PFSK-1 (cell line): ENCODE measurements around the gene A4GNT.

Experiments
- FOXP2 ChIP-seq: optimal IDR thresholded peaks from 2 replicates; pipeline ENCODE3; 2011; ENCODE audit warnings: borderline replicate concordance, control low read depth, inconsistent platforms; ENCODE audit not compliant: insufficient read depth; ENCODE audit errors: extremely low read length, extremely low read depth
- POLR2AphosphoS5 ChIP-seq: IDR thresholded peaks from 2 replicates; pipeline ENCODE4 v1.6.1; 2012; ENCODE audit warnings: low read depth, mild to moderate bottlenecking, control low read depth, low read length, moderate library complexity
- SIN3A ChIP-seq: IDR thresholded peaks from 2 replicates; pipeline ENCODE4 v1.6.1; 2012; ENCODE audit warnings: mild to moderate bottlenecking, low read length, moderate library complexity, borderline replicate concordance; ENCODE audit not compliant: insufficient read depth
- TAF1 ChIP-seq: IDR thresholded peaks from 2 replicates; pipeline ENCODE4 v1.6.1; 2012; ENCODE audit warnings: low read length, control low read depth, borderline replicate concordance; ENCODE audit not compliant: insufficient read depth
- TF ChIP-seq, protein P1 (sequence below), 2 experiments: IDR thresholded peaks; 2 replicates each; pipeline versions ENCODE4 v1.6.1 to v1.8.0; 2011 to 2012; ENCODE audit warnings: low read depth in 2 of 2, low read length in 2 of 2, control low read depth in 1 of 2, inconsistent platforms in 1 of 2, mild to moderate bottlenecking in 1 of 2, moderate library complexity in 1 of 2; ENCODE audit not compliant: insufficient read depth in 1 of 2

A4GNT gene

GRCh38 chr3:138135146-138135832, 3.1 kb upstream of the A4GNT start:
- TF ChIP-seq FOXP2 (no peak), SIN3A (no peak), POLR2AphosphoS5 (no peak)
- TF ChIP-seq, protein P1, sequence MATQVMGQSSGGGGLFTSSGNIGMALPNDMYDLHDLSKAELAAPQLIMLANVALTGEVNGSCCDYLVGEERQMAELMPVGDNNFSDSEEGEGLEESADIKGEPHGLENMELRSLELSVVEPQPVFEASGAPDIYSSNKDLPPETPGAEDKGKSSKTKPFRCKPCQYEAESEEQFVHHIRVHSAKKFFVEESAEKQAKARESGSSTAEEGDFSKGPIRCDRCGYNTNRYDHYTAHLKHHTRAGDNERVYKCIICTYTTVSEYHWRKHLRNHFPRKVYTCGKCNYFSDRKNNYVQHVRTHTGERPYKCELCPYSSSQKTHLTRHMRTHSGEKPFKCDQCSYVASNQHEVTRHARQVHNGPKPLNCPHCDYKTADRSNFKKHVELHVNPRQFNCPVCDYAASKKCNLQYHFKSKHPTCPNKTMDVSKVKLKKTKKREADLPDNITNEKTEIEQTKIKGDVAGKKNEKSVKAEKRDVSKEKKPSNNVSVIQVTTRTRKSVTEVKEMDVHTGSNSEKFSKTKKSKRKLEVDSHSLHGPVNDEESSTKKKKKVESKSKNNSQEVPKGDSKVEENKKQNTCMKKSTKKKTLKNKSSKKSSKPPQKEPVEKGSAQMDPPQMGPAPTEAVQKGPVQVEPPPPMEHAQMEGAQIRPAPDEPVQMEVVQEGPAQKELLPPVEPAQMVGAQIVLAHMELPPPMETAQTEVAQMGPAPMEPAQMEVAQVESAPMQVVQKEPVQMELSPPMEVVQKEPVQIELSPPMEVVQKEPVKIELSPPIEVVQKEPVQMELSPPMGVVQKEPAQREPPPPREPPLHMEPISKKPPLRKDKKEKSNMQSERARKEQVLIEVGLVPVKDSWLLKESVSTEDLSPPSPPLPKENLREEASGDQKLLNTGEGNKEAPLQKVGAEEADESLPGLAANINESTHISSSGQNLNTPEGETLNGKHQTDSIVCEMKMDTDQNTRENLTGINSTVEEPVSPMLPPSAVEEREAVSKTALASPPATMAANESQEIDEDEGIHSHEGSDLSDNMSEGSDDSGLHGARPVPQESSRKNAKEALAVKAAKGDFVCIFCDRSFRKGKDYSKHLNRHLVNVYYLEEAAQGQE (IDR thresholded peaks at IDR 0.05; ENCODE audit: insufficient read depth in 1 of 2, low read depth in 2 of 2, low read length in 2 of 2) = 0 out of 4 replicates have a peak, but pooled peaks of 1 of the 2 experiments have one; percentile 52

GRCh38 chr3:138127636-138128365, 4.4 kb downstream of the A4GNT start:
- TF ChIP-seq POLR2AphosphoS5 (no peak), TAF1 (no peak)

DNA sequence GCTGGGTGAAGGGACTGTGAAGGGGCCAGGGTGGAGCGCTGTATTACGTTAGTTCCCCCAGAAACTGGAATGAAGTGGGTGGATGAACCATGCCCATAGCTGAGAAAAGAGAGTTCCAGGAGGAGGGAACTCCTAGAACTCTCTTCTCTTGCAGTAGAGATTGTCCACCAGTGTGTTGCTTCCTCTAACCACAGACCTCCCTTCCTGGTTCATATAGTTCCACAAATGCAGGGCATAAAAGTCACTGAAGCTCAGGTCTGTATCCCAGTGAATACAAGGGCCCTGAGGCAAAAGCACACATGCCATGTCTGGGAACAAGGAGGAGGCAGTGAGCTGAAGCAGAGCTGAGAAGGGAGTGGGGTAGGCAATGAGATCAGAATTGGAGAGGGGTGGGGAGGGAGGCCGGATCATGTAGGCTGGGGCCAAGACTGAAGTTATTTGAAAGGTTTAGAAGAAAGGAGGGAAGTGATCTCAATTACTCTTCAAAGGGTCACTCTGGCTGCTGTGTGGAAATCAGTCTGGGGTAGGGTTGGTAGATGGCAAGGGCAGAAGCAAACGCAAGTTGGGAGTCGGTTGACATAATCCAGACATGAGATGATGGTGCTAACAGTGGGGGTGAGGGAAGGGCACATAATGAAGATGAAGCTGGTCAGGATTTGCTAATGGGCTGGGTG, 6.5 kb downstream of the A4GNT start:
- TF ChIP-seq SIN3A = no peak
- no peak for TF ChIP-seq FOXP2
- TF ChIP-seq, protein P1 (IDR thresholded peaks at IDR 0.05; ENCODE audit: insufficient read depth in 1 of 2, low read depth in 2 of 2, low read length in 2 of 2) = no peak

DNA sequence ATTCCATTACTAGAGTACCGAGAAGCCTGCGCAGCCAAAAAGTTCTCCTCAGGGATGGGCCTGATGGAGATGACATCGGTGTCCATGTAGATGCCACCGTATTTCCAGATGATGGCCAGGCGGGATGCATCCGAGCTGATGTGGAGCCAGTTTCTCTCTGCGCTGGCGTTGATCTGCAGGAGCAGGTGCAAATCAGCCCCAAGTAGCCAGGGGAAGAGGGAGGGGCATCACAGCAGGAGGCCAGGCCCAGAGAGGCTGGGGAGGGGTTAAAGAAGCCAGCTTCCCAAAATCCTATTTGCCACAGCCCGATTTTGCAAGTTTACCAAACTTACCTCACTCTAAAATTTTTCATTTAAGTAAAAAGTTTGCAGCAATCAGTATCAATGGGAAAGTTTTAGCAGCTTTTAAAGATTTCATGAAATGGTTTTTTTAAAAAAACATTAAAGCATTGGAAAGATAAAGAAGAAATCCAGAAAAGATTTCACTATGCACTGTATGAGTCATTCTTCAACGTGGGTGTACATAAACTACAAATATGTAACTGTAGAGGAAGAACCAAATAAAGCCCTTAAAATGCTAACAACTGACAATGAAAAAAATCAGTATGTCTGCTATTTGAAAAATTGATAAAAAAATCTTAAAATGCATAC, 7.4 kb downstream of the A4GNT start:
- TF ChIP-seq SIN3A = no peak
- TF ChIP-seq FOXP2 = no peak
- TF ChIP-seq POLR2AphosphoS5 = no peak
- no peak for TF ChIP-seq TAF1
- TF ChIP-seq, protein P1 (IDR thresholded peaks at IDR 0.05; ENCODE audit: insufficient read depth in 1 of 2, low read depth in 2 of 2, low read length in 2 of 2) = no peak

GRCh38 chr3:138124188-138124587, 8.0 kb downstream of the A4GNT start:
- no peak for TF ChIP-seq SIN3A
- no peak for TF ChIP-seq POLR2AphosphoS5
- TF ChIP-seq FOXP2 = no peak
- no peak for TF ChIP-seq TAF1
- TF ChIP-seq, protein P1 (IDR thresholded peaks at IDR 0.05; ENCODE audit: insufficient read depth in 1 of 2, low read depth in 2 of 2, low read length in 2 of 2) = no peak
